Natural killer cell (primary cell): ENCODE data around the gene EFHC1. TPM values are rescaled to one million over a fixed set of nuclear protein-coding genes. Genes with fewer than 3 reads are reported as not detected.

Experiments
- ATAC-seq, 3 donors: fragments of 150-1000 bp in 2 of 3; fragments of 200-7000 bp in 1 of 3; cut with Tn5 transposase; 1 replicate in 1 of 3; 2 replicates in 2 of 3; pipeline ENCODE4 v1.10.0; 2021; ENCODE audit warnings: mild to moderate bottlenecking in 2 of 3, moderate library complexity in 2 of 3
- DNase-seq, 2 donors: peaks; one replicate each; pipeline versions ENCODE4 v3.0.0 to v3.0.0-alpha.2; 2013 to 2021; ENCODE audit warnings: mixed read lengths in 1 of 2
- H3K27ac ChIP-seq: one replicate; pipeline ENCODE4 v1.5.1; 2013; ENCODE audit warnings: mild to moderate bottlenecking, low read length
- H3K27me3 ChIP-seq: one replicate; pipeline ENCODE4 v1.6.1; 2013; ENCODE audit warnings: low read length; ENCODE audit not compliant: control insufficient read depth, insufficient read depth
- H3K36me3 ChIP-seq: one replicate; pipeline ENCODE4 v1.6.1; 2013; ENCODE audit warnings: low read length; ENCODE audit not compliant: control insufficient read depth, insufficient read depth
- H3K4me1 ChIP-seq: one replicate; pipeline ENCODE4 v1.6.1; 2013; ENCODE audit warnings: low read length; ENCODE audit not compliant: control insufficient read depth, insufficient read depth
- H3K4me3 ChIP-seq: one replicate; pipeline ENCODE4 v1.5.1; 2013; ENCODE audit warnings: low read length
- H3K9me3 ChIP-seq: one replicate; pipeline ENCODE4 v1.6.1; 2013; ENCODE audit warnings: low read length; ENCODE audit not compliant: control insufficient read depth, insufficient read depth
- H3K27ac Mint-ChIP-seq, 2 donors: one replicate each; pipeline ENCODE4 v1.8.0; 2022; ENCODE audit warnings: mild to moderate bottlenecking in 2 of 2, mixed read lengths in 2 of 2, moderate library complexity in 1 of 2
- H3K27me3 Mint-ChIP-seq, 2 donors: one replicate each; pipeline ENCODE4 v1.8.0; 2022; ENCODE audit warnings: low read depth in 2 of 2, mixed read lengths in 2 of 2
- H3K36me3 Mint-ChIP-seq: one replicate; pipeline ENCODE4 v1.8.0; 2022; ENCODE audit warnings: mixed read lengths
- H3K4me1 Mint-ChIP-seq, 2 donors: one replicate each; pipeline ENCODE4 v1.8.0; 2022; ENCODE audit warnings: mixed read lengths in 2 of 2
- H3K4me3 Mint-ChIP-seq: one replicate; pipeline ENCODE4 v1.8.0; 2022; ENCODE audit warnings: mild to moderate bottlenecking, moderate library complexity, mixed read lengths
- H3K9me3 Mint-ChIP-seq, 2 donors: one replicate each; pipeline ENCODE4 v1.8.0; 2022; ENCODE audit warnings: mixed read lengths in 2 of 2
- CTCF ChIP-seq: fragments of 200-600 bp; IDR thresholded peaks from one replicate; pipeline ENCODE4 v1.8.0; 2022; ENCODE audit warnings: antibody characterized with exemption
- WGBS: methylation state at CpG from one replicate; pipeline ENCODE4 v1.1.7; 2013; ENCODE audit warnings: missing lambda C conversion rate; ENCODE audit not compliant: insufficient coverage; 5-methylcytosine and 5-hydroxymethylcytosine counted together
- intact Hi-C: fragments of 100-400 bp; cut with micrococcal nuclease; formaldehyde crosslinking; loops from one replicate; pipeline ENCODE4 v1.14.2; 2022
- total RNA-seq, 4 donors: library from RNA; stranded (reverse); fragments of 120-200 nt in 1 of 4; gene quantifications; one replicate each; pipeline versions ENCODE4 v1.2.3 to v1.2.4, GENCODE V29; 2013 to 2022

Gene EFHC1
- total RNA-seq, 3 donors from 2014 or later (not counting 1 experiment from before 2014, with no cell fraction given), result 10.7 to 20.9 (median 13.7) TPM

- Histone ChIP-seq H3K4me1 (no peaks in the 10 kb centered on the region), H3K36me3 (no peaks in the 10 kb centered on the region), H3K4me3 (no peak overlapping the region), H3K27me3 (no peaks in the 10 kb centered on the region), H3K9me3 (no peaks in the 10 kb centered on the region), H3K27ac (no peak overlapping the region)
- WGBS, result 85% methylated on average over 11 of the region's 11 CpGs
- intact Hi-C loops, result no loop called here
- DNase-seq, result no peak
- Mint-ChIP-seq H3K9me3 (no peaks in the 10 kb centered on the region), H3K4me3 (no peak overlapping the region), H3K4me1 (peaks cover 45 to 53% of the 10 kb centered on the region in 2 donors), H3K27ac (no peak overlapping the region), H3K36me3 (no peaks in the 10 kb centered on the region), H3K27me3 (no peaks in the 10 kb centered on the region)
- no peak for TF ChIP-seq CTCF
- no peak for ATAC-seq
Observed at GRCh38 chr6:52557389-52558265, 137.5 kb downstream of the EFHC1 start.

GRCh38 chr6:52558266-52559000, 138.3 kb downstream of the EFHC1 start:
- no peaks in the 10 kb centered on the region for H3K9me3 ChIP-seq
- no peak overlapping the region for H3K4me3 ChIP-seq
- H3K4me1 ChIP-seq, result no peaks in the 10 kb centered on the region
- no peak overlapping the region for H3K27ac ChIP-seq
- Mint-ChIP-seq H3K4me3 (no peak overlapping the region), H3K36me3 (no peaks in the 10 kb centered on the region), H3K27ac (no peak overlapping the region), H3K4me1 (peaks cover 42 to 52% of the 10 kb centered on the region in 2 donors), H3K27me3 (no peaks in the 10 kb centered on the region), H3K9me3 (no peaks in the 10 kb centered on the region)
- no peak for TF ChIP-seq CTCF
- H3K36me3 ChIP-seq, result no peaks in the 10 kb centered on the region
- 95% methylated on average over 3 of the region's 6 CpGs for WGBS
- intact Hi-C loops, result no loop called here
- no peaks in the 10 kb centered on the region for H3K27me3 ChIP-seq
- DNase-seq, result no peak
- no peak for ATAC-seq

GRCh38 chr6:52560462-52560861, 140.3 kb downstream of the EFHC1 start:
- no peak for ATAC-seq
- Histone ChIP-seq H3K9me3 (no peaks in the 10 kb centered on the region), H3K27ac (no peak overlapping the region), H3K4me1 (no peaks in the 10 kb centered on the region), H3K27me3 (no peaks in the 10 kb centered on the region), H3K36me3 (no peaks in the 10 kb centered on the region), H3K4me3 (no peak overlapping the region)
- no peak for DNase-seq
- Mint-ChIP-seq H3K27ac (no peak overlapping the region), H3K9me3 (no peaks in the 10 kb centered on the region), H3K27me3 (no peaks in the 10 kb centered on the region), H3K4me3 (no peak overlapping the region), H3K4me1 (peaks cover 48 to 60% of the 10 kb centered on the region in 2 donors), H3K36me3 (no peaks in the 10 kb centered on the region)
- WGBS, result 96% methylated on average over 5 of the region's 5 CpGs
- TF ChIP-seq CTCF, result no peak
- intact Hi-C loops, result no loop called here
